SK-N-SH treated with all-trans-retinoic acid at 6 μM for 48 hours (cell line): ENCODE results near the gene ZNHIT2.
A peak's percentile ranks its signal among the peaks of the same experiment; 100 is the strongest.

Experiments used
- ATAC-seq: fragments of 200-7000 bp; cut with Tn5 transposase; 3 replicates; pipeline ENCODE4 v1.9.1; 2020; ENCODE audit warnings: mild to moderate bottlenecking, moderate library complexity
- BACH2 ChIP-seq: fragments of 250-450 bp; sonication (Bioruptor Pico); IDR thresholded peaks from 2 replicates; pipeline ENCODE4 v1.9.0; 2021; ENCODE audit warnings: mild to moderate bottlenecking, borderline replicate concordance
- CREB5 ChIP-seq: fragments of 250-450 bp; sonication (Bioruptor Pico); IDR thresholded peaks from 2 replicates; pipeline ENCODE4 v1.5.1; 2020; ENCODE audit warnings: low read depth, mild to moderate bottlenecking, moderate library complexity
- CSDC2 ChIP-seq: fragments of 250-450 bp; sonication (Bioruptor Pico); IDR thresholded peaks from 2 replicates; pipeline ENCODE4 v1.5.0; 2020; ENCODE audit warnings: mild to moderate bottlenecking, moderate library complexity
- CSRNP3 ChIP-seq: fragments of 250-450 bp; sonication (Bioruptor Pico); IDR thresholded peaks from 2 replicates; pipeline ENCODE4 v1.5.1; 2021; ENCODE audit warnings: mild to moderate bottlenecking, moderate library complexity
- GLIS3 ChIP-seq: fragments of 250-450 bp; sonication (Bioruptor Pico); IDR thresholded peaks from 2 replicates; pipeline ENCODE4 v1.5.0; 2020; ENCODE audit warnings: mild to moderate bottlenecking, moderate library complexity
- PATZ1 ChIP-seq: fragments of 250-450 bp; sonication (Bioruptor Pico); IDR thresholded peaks from 2 replicates; pipeline ENCODE4 v1.8.0; 2020; ENCODE audit warnings: mild to moderate bottlenecking, moderate library complexity, borderline replicate concordance
- POU6F1 ChIP-seq: fragments of 250-450 bp; sonication (Bioruptor Pico); IDR thresholded peaks from 2 replicates; pipeline ENCODE4 v1.8.0; 2021; ENCODE audit warnings: low read depth, mild to moderate bottlenecking, moderate library complexity, borderline replicate concordance
- PPARA ChIP-seq: fragments of 250-450 bp; sonication (Bioruptor Pico); IDR thresholded peaks from 2 replicates; pipeline ENCODE4 v1.5.0; 2020; ENCODE audit warnings: mild to moderate bottlenecking, borderline replicate concordance
- RARB ChIP-seq: fragments of 250-450 bp; sonication (Bioruptor Pico); IDR thresholded peaks from 2 replicates; pipeline ENCODE4 v1.8.0; 2021; ENCODE audit warnings: mild to moderate bottlenecking, moderate library complexity
- ZC3H10 ChIP-seq: fragments of 250-450 bp; sonication (Bioruptor Pico); IDR thresholded peaks from 2 replicates; pipeline ENCODE4 v1.5.1; 2021; ENCODE audit warnings: mild to moderate bottlenecking, moderate library complexity
- ZFP3 ChIP-seq: fragments of 250-450 bp; sonication (Bioruptor Pico); IDR thresholded peaks from 2 replicates; pipeline ENCODE4 v1.5.0; 2020; ENCODE audit warnings: mild to moderate bottlenecking, moderate library complexity
- ZNF565 ChIP-seq: fragments of 450-650 bp; formaldehyde crosslinking; conservative IDR thresholded peaks from 2 replicates; pipeline ENCODE4 v1.5.0; 2020; ENCODE audit warnings: low read depth, mild to moderate bottlenecking, moderate library complexity
- ZNF70 ChIP-seq: fragments of 450-650 bp; formaldehyde crosslinking; IDR thresholded peaks from 2 replicates; pipeline ENCODE4 v1.5.0; 2020; ENCODE audit warnings: mild to moderate bottlenecking, moderate library complexity

ZNHIT2 gene

GRCh38 chr11:65086809-65087208 is 30.7 kb downstream of the ZNHIT2 start:
- no peak for ATAC-seq
- TF ChIP-seq PPARA (CRISPR knock-in tag) (no peak), BACH2 (CRISPR knock-in tag) (no peak), POU6F1 (CRISPR knock-in tag) (no peak), CSRNP3 (CRISPR knock-in tag) (no peak), GLIS3 (CRISPR knock-in tag) (no peak), ZC3H10 (CRISPR knock-in tag) (no peak), CSDC2 (CRISPR knock-in tag) (no peak)

DNA sequence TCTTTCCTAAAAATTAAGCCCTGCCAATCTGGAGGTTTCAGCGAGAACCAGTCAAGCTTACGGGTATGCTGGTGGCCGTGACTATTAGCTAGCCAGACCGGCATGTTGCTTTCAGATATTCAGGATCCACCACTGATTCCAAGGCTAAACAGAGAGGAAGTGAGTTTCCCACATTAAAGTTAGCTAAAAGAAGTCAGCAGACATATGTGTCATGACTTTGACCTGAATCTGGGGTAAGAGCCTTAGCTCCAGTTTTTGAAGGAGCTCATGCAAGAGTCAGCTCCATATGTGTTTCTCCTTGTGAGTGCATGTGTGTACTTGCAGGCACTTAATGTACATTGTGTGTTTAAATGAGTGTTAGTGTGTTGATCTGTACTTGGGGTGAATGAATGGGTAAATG is 32.1 kb downstream of the ZNHIT2 start:
- TF ChIP-seq GLIS3 (CRISPR knock-in tag) (no peak), RARB (CRISPR knock-in tag) (no peak), CSDC2 (CRISPR knock-in tag) (no peak)
- ATAC-seq = no peak

GRCh38 chr11:65084598-65085375 is 32.7 kb downstream of the ZNHIT2 start:
- no peak for TF ChIP-seq POU6F1 (CRISPR knock-in tag)
- no peak for TF ChIP-seq ZNF70 (CRISPR knock-in tag)
- TF ChIP-seq RARB (CRISPR knock-in tag) = no peak
- peak; percentile 29 for ATAC-seq

DNA sequence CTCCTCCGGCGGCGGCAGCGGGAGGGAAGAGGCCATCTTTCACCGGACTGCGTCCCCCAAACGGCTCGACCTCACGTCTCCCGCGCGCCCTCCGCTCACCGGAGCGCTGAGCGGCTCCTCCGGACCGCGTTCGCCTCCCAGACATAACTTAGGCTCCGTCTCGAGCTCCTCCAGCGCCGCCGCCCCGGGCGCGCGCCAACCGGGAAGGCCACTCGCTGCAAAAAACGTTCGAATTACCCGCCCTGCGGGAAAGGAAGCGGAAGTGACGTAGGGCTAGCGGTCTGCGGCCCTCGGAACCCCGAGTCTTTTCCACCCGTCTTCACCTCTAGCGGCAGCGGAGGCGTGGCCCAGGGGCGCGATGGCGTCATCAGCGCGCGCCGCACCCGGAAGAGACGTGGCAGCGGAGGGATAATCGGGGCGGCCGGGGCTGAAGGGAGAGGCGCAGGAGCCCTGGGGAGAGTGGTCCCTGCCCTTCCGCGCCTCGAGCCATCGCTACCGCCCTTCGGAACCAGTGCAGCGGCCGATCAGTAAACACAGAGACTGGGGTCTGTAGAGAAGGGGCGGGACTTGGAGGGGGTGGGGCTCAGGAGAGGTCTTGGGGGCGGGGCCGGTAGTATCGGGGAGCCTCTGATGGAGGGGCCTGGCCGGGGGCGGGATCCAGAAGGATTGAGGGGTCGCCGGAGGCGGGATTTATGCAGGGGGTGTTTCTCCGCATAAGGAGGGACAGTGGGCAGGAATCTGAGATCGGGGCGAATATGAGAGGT is 33.5 kb downstream of the ZNHIT2 start, which contains the start of the genes CDCA5 and ZFPL1:
TSS of gene CDCA5 (minus strand) at position 207 of the 764 bp plus-strand sequence. CDS start at position 145, 62 bp downstream.
TSS of gene ZFPL1 (plus strand) at position 389 of the 764 bp plus-strand sequence. CDS start 477 bp downstream, outside the sequence.
- ATAC-seq = peak; percentile 88
- TF ChIP-seq PPARA (CRISPR knock-in tag) = no peak
- no peak for TF ChIP-seq ZFP3 (CRISPR knock-in tag)
- no peak for TF ChIP-seq POU6F1 (CRISPR knock-in tag)

DNA sequence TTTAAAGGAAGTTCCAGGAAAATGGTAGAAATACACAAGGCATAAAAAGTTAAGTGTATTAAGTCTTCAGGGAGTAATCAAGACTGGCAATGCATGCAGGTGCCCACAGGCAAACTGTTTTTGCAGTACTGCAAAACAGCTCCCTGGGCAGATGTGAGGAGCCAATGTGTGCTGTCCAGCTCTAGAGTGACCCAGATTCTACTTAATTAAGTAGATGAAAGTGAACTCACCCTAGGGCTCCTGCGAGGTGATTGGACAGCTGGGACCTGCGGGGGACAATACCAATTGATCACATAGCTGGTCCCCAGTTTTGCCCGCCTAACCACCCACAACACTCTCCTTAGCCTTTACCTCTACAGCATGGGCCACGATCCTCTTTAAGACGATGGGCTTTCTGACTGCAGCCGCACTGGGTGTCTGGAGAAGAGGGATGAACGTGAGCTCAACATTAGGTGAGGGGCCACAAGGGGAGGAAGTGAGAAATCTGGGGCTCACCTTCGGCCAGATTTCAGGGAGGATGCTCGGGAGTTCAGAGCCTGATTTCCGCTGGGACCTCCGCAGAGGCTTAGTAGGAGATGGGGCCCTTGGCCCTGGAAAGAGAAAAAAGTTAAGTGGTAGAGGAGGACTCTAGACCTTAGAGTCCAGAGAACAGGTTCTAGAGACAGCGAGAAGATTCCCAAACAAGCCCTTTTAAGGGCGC is 34.2 kb downstream of the ZNHIT2 start:
- ATAC-seq = no peak; the same call in 1 of the 3 replicates
- TF ChIP-seq CSRNP3 (CRISPR knock-in tag) (no peak), ZNF565 (no peak), POU6F1 (CRISPR knock-in tag) (no peak), ZC3H10 (CRISPR knock-in tag) (no peak), BACH2 (CRISPR knock-in tag) (no peak), PPARA (CRISPR knock-in tag) (no peak), PATZ1 (CRISPR knock-in tag) (no peak), CREB5 (CRISPR knock-in tag) (no peak)
